Endometrial microvascular endothelial cells (primary cell): ENCODE results near the gene PTGR1. TPM values are rescaled to one million over a fixed set of nuclear protein-coding genes. Genes with fewer than 3 reads are reported as not detected.
"Not testable (repeated sequence)": the region's sequence is repeated elsewhere in the genome, so short reads cannot be mapped to it uniquely, and the experiment has no call there.

Experiments used
- in situ Hi-C: cut with HindIII; loops from 2 replicates; pipeline ENCODE4 v1.10.0; 2017; ENCODE audit warnings: low sequenced_read_pairs, low pct_unique_long_range_greater_than_20kb; ENCODE audit errors: inconsistent ontology term
- total RNA-seq: library from RNA; depleted of rRNA; stranded (reverse); fragments of >200 nt; gene quantifications from one replicate; pipeline ENCODE4 v1.2.3, GENCODE V29; 2015; ENCODE audit errors: inconsistent ontology term

Gene PTGR1
- total RNA-seq, 1 donor from 2014 or later, result 54.8 TPM

DNA sequence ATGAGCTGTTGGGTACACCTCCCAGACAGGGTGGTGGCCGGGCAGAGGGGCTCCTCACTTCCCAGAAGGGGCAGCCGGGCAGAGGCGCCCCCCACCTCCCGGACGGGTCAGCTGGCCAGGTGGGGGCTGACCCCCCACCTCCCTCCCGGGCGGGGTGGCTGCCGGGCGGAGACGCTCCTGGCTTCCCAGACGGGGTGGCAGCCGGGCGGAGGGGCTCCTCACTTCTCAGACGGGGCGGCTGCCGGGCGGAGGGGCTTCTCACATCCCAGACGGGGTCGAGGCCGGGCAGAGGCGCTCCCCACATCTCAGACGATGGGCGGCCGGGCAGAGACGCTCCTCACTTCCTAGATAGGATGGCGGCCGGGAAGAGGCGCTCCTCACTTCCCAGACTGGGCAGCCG is 17.9 kb upstream of the PTGR1 start:
- in situ Hi-C loops, result not testable (repeated sequence)

DNA sequence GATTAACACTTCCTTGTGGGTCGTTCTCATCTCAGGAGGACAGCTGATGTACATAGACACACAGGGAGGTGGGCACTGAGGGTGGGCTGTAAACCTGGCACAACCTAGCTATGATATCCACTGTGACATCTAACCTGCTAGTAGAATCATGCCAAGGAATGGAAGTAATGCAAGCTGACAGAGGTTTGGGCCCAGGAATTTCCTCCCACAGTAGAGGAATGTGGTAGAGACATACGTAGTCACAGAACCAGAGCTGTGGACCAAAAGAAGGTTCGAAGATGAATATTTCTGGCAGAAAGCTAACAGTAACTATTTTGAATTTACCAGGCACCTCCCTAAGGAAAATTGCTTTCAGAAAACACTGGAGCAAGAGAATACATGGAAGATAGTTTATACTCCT is 16.5 kb upstream of the PTGR1 start:
- in situ Hi-C loops, result no loop called here

DNA sequence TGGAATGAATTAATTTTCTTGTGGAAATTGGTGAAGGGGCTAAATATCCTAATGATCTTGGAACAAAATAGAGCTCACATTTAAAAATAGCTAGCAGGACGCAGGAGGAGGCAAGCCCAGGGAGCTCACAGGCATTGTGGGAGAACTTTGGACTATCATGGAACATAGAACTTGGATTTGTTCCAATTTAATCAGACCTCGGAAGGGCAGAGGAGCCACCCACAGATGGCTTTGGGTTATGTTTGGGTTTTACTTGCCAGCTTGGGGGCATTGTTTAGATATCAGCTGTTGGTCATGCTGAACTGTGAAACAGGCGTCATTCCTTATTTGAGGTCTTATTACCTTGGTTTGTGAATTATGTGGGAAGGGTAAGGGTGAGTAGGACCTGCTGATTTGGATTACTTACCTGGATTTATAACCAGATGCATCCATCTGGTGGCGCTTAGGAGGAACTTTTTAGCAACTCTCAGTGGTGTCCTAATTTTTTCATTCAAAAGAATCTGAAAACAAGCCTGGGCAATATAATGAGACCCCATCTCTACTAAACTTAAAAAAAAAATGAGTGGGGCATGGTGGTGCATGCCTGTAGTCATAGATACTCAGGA is 14.1 kb upstream of the PTGR1 start:
- in situ Hi-C loops, result no loop called here

DNA sequence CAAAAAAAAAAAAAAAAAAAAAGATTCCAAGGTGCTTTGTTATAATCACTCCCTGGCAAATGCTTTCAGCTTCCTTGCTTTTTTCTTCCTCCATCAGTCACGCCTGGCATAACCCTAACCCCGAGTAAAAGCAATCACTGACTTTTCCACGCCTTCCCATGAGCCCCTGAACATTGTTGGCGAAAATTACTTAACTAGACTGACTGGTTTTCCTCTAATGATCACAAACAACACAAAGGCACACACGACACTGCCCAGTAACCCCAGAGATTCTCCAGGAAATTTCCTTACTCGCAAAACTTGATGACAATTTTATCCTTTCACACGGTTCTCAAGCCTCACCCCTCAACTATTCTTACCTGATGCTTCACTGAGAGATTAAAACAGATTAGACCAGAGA is 11.4 kb upstream of the PTGR1 start:
- in situ Hi-C loops, result no loop called here

DNA sequence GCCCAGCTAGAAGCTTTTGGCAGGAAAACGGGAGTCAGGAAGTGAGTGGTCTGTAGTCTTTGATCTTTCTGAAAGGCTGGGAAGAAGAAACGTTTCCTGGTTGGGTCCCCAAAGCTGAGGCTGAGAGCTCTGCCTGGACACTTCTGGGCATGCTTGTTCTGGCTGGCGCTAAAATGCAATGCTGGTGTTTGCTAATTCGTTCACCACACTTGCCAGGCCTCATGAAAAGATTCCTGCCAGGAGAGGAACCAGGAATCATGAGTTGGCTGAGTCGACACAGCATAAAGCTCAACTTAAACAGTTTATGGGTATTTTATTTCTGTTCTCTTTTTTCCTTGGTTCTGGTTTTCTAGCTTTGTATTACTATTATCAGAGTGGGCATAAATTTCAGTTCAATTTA is 10.7 kb upstream of the PTGR1 start:
- in situ Hi-C loops, result no loop called here

DNA sequence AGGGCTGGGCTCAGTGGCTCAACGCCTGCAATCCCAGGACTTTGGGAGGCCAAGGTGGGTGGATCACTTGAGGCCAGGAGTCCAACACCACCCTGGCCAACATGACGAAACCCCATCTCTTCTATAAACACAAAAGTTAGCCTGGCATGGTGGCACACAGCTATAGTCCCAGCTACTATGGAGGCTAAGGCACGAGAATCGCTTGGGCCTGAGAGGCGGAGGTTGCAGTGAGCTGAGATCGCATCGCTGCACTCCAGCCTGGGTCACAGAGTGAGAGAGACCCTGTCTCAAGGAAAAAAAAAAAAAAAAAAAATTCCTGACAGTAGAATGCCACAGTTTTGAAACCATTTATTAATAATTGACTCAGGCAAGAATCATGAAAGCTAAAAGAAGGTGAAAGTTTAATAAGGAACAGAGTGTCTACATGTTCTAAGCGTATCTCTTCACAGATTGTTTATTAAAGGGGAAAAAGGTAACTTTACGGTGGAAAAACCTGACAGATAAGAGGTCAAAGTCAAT is 5.7 kb upstream of the PTGR1 start:
- in situ Hi-C loops, result no loop called here

DNA sequence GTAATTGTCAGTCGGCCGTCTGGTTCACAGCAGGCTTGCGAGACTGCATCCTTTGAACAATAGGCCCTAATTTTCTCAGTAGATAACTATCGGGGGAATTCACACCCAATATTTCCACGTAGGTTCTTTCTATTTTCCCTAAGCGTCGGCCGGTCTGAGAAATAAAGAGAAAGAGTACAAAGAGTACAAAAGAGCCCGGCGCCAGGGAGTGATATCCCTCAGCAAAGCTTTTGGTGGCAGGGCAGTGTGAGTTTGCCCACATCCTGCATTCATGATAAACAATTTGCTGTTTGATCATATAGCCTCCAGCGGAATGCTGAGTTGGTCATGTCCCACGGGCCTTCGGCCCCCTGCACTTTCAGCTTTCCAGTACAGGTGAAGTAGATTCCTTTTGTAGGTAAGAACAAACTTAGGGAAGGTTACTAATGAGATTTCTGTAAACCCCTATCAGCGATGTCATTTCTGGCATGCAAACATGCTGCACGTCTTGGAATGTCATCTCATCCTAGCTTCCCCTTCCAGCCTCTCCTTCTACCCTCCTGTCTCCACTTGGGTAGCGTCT is 4.7 kb upstream of the PTGR1 start:
- in situ Hi-C loops, result no loop called here

DNA sequence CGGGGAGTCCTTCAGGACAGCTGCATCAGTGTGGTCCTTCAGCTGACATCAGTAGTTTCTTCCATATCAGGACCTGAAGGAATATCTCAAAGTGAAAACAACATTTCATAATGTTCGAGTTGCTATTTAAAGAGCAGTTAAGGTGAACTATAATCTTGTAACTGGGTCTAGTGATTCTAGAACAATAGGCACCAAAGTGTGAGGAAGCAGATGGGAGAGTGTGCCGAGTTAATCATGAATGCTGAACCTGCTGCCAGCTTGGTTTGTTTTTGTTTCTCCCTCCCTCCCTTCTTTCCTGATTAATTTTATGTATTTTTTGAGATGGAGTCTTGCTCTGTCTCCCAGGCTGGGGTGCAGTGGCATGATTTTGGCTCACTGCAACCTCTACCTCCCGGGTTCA is 3.6 kb upstream of the PTGR1 start:
- in situ Hi-C loops, result no loop called here

DNA sequence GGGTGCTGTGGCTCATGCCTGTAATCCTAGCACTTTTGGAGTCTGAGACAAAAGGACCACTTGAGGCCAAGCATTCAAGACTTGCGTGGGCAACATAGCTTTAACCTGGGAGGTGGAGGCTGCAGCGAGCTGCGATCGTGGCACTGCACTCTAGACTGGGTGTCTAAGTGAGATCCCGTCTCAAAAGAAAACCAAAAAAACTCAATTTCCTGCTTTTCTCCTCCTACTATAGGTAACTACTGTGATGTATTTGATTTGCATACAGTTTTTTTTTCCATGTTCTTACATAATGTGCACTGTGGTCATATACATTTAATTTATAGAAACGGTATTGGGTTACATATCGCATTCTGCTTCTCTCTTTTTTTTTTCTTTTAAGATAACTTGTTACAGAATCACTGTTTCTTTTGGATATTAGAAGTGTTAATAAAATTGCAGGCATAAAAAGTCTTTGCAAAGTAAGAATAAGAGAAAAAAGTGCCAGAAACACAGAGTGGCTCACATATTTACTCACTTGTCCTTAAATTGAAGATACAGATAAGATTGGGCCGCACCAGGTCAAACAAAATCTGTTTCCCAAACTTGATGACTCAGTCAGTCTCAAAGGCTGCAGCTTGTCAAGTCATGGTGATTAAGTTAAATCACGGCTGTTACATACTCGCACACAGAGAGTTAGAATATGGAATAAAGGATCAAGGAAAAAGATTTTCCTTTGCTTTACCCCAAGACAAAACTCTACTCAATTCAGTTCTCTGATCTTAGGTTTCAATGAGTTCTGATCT is 2.0 kb upstream of the PTGR1 start:
- in situ Hi-C loops, result no loop called here

DNA sequence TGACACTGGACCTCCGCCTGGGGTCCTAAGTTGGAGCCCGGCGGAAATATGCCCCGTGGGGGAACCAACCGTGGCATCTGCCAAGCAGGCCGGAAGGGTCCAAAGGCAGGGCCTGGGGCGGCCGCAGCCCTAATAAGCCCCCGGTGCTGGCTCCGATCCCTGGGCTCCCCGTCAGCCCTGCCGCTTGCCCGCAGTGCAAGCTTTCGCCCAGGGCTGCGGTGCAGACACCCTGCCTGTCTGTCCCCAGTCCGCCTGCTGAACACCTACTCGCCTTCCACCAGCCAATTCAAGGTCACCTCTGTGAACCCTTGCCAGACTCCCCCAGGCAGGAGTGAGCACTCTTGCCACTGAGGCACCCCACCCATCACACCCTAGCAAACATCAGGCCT is 502 bp upstream of the PTGR1 start:
- in situ Hi-C loops, result no loop called here

DNA sequence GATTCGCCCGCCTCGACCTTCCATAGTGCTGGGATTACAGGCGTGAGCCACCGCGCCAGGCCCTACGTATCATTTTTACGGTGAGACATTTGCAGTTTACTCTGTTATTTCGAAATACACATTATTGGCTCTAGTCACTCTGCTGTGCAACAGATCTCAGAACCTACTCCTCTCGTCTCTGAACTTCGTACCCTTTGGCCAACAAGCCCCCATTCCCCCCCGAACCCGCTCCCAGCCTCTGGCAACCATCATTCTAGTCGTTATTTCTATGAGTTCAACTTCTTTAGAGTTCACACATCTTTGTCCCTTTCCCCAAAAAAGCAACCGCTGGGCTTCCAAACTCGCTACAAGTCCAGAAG is 735 bp downstream of the PTGR1 start:
- in situ Hi-C loops, result no loop called here

DNA sequence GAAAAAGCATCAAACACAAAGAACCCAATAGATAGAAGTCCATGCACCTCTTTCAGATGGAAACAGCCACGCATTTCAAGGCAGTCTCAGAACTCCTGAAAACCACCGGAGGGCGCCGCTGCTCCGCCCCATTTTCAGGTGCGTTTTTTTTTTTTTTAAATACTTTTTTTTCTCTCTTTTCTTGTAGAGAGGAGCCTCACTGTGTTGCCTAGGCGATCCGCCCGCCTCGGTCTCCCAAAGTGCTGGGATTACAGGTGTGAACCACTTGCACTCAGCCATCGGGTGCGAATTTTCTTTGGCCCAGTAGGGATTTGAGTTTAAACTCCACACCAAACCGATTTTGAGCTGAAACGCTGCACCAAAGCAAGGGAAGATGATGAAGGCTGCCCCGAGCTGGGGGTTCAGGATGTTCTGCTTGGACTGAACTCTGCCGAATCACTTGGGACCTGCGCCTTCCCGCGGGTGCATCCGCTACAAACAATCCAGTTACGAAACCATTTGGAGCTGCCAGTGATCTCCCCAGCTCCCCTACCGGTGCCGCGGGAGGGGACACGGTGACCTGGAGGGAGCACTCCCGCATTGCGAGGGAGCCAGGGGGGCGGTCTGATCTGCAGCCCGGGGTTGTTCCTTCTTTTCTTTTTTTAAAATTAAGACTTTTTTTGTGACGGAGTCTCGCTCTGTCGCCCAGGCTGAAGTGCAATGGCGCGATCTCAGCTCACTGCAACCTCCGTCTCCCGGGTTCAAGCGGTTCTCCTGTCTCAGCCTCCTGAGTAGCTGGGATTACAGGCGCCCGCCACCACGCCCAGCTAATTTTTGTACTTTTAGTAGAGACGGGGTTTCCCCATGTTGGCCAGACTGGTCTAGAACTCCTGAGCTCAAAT is 1.4 kb downstream of the PTGR1 start:
- in situ Hi-C loops, result no loop called here

DNA sequence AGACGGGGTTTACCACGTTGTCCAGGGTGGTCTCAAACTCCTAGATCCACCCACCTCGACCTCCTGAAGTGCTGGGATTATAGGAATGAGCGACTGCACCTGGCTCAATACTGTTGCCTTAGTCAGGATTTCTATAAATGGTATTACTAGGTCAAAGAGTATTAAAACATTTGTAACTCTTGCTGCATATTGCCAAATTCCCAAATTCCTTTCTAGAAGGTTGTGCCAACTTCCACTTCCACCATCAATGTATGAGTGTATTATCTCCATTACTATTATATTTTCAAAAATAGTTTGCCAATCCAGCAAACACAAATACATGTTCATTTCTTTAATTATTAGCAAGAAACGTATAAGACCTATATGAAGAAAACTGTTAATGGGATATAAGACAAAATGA is 10.6 kb downstream of the PTGR1 start:
- in situ Hi-C loops, result no loop called here

DNA sequence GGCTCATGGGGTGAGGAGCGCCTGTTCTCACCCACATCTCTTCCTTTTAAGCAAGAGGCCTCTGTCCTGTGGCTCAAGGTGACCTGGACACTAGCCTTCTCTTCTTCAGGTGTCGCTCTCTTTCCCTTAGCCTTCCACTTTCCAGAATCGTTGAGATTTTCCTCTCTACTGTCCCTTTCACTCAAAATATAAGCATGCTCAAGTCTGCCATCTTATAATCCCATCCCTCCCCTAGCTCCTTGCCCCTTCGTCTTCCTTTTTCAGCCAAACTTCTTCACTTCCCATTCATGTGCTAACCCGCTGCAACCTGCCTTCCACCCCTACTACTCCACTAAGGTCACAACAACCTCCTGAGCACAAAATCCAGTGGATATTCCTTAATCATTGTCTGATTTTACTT is 13.1 kb downstream of the PTGR1 start:
- in situ Hi-C loops, result no loop called here

DNA sequence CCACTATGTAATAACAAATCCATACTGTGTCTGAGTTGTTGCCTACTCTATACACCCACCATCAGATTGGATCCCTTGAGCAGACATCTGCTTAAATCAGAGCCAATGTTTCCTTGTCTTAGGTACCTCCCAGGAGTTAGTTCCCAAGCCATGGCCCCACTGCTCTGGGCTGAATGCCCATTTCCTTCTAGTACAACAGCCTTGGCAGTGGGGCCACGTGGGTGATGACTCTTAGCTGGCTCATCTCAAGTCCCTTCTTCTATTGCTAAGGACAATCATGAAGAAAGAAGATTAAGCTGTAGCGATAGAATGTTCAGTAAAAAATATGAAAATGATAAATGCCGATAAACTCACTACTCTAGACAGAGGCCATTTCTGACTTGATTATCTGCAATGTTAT is 16.6 kb downstream of the PTGR1 start:
- in situ Hi-C loops, result no loop called here

DNA sequence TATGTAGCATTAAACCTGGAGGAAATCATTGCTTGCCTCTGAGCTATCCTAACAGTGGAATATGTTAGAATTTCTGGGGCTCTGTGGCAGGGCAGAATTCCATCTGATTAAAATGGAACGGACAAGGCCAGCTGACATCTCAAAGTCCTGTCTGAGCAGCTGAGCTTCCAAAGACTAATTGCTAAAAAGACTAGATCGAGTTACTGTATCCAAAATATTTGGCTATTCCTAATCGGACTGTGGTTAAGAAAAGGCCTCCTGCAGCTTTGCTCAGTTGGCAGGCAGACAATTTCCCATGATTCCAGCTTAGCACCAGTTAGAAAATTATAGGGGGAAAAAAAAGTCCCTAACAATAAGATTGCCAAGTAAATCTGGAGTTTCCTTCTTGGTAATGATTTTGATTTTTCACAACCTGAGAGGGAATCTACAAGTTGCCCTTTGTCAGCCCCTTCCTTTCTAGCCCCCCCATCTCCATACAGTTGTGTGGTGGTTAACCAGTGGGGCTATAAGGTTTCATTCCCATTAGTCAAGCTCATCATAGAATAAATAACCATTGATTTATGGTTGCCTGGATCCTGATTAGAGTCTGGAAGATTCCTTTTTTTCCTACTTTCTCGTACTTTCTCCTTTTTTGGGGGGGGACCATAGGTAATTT is 26.4 kb downstream of the PTGR1 start:
- in situ Hi-C loops, result no loop called here

DNA sequence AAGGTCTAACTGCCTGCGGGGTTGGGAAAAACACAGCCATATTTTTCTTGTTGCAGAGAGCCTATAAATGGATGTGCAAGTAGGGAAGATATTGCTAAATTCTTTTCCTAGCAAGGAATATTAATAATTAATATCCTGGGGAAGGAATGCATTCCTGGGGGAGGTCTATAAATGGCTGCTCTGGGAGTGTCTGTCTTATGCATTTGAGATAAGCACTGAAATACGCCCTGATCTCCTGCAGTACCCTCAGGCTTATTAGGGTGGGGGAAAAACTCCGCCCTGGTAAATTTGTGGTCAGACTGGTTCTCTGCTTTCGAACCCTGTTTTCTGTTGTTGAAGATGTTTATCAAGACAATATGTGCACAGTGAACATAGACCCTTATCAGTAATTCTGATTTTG is 31.3 kb downstream of the PTGR1 start:
- in situ Hi-C loops, result not testable (repeated sequence)

DNA sequence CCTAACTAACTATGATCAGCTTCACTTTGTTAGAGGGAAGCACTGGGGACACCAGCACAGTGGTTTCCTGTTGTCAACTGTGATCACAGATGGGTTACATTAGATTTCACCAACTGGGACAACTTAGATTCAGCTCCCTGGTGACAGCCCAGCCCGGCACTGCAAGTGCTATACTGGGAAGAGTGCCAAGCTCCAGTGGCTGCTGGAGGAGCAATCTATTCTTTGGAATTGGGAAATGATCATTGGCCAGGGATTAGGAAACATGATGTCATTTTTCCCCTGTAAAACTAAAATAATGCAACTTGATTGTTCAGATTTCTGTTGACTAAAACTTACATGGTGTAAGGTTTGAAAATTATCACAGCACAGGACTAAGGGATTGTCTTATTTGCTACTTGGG is 33.2 kb downstream of the PTGR1 start:
- in situ Hi-C loops, result no loop called here

DNA sequence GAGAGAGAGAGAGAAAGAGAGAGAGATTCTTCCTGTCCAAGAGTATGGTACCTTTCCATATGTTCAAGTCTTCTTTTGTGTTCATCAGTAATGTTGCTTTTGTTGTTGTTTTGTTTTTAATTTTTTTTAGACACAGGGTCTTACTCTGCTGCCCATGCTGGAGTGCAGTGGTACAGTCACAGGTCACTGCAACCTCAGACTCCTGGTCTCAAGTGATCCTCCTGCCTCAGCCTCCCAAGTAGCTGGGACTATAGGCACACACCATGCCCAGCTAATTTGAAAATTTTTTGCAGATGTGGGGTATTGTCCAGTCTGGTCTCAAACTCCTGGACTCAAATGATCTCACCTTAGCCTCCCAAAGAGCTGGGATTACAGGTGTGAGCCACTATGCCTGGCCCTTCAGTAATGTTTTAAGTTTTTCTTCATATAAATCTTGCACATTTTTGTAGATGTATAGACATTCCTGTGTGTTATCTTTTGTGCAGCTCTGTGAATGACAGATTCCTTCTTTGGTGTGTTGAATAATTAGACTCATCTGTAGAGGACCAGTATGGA is 38.2 kb downstream of the PTGR1 start:
- in situ Hi-C loops, result no loop called here
